A549 (cell line): ENCODE results near the gene SAMMSON. TPM values are rescaled to one million over a fixed set of nuclear protein-coding genes. Genes with fewer than 3 reads are reported as not detected.

Experiments
- ATAC-seq, 2 experiments: fragments of 200-7000 bp in 1 of 2; fragments of >200 bp in 1 of 2; cut with Nextera tagmentation in 1 of 2; cut with Tn5 transposase in 1 of 2; 3 replicates each; pipeline versions ENCODE4 v1.8.0 to v1.9.1; 2018 to 2020; ENCODE audit warnings: mild to moderate bottlenecking in 1 of 2, moderate library complexity in 1 of 2
- CTCF ChIA-PET: fragments of 300-600 bp; sonication (Branson Sonifier 250); formaldehyde crosslinking; extraction: SDS; loops from one replicate; lab custom pipeline; 2021; ENCODE audit warnings: antibody characterized with exemption, inconsistent platforms; lab: Yijun Ruan, JAX
- POLR2A ChIA-PET: fragments of 350-600 bp; formaldehyde crosslinking; extraction: SDS; loops from one replicate; lab custom pipeline; 2021; ENCODE audit warnings: antibody characterized with exemption, inconsistent platforms; lab: Yijun Ruan, JAX
- DNase-seq, 2 experiments: peaks; one replicate each; pipeline versions ENCODE4 v3.0.0 to v3.0.0-alpha.2; 2011 to 2016; ENCODE audit warnings: low read depth in 1 of 2, low spot score in 1 of 2
- FAIRE-seq: peaks from 2 replicates; lab custom pipeline; 2011; peaks lifted over from hg19 to GRCh38; lab: Jason Lieb, UNC
- H3K27ac ChIP-seq, 2 experiments: fragments of >200 bp; sonication (Bioruptor Twin); formaldehyde crosslinking; 3 replicates each; pipeline ENCODE4 v1.5.1; 2016 to 2017
- H3K4me1 ChIP-seq: fragments of >200 bp; sonication (Bioruptor Twin); formaldehyde crosslinking; 3 replicates; pipeline ENCODE4 v1.6.1; 2016
- H3K4me2 ChIP-seq: fragments of >200 bp; sonication (Bioruptor Twin); formaldehyde crosslinking; 3 replicates; pipeline ENCODE4 v1.6.1; 2016
- H3K4me3 ChIP-seq: fragments of >200 bp; sonication (Bioruptor Twin); formaldehyde crosslinking; 3 replicates; pipeline ENCODE4 v1.5.1; 2016
- H3K9me3 ChIP-seq: fragments of >200 bp; sonication (Bioruptor Twin); formaldehyde crosslinking; 3 replicates; pipeline ENCODE4 v1.6.1; 2016
- BHLHE40 ChIP-seq: IDR thresholded peaks from 2 replicates; pipeline ENCODE4 v1.6.1; 2012; ENCODE audit warnings: low read depth, low read length, inconsistent platforms
- CBX2 ChIP-seq: fragments of 200-600 bp; sonication (generic); IDR thresholded peaks from 2 replicates; pipeline ENCODE4 v1.6.1; 2016; ENCODE audit warnings: low read depth, mild to moderate bottlenecking, borderline replicate concordance
- CBX8 ChIP-seq: fragments of 200-600 bp; sonication (generic); IDR thresholded peaks from 2 replicates; pipeline ENCODE4 v1.6.1; 2016
- CHD2 ChIP-seq: fragments of 150-350 bp; IDR thresholded peaks from 2 replicates; pipeline ENCODE4 v1.6.1; 2014; ENCODE audit warnings: low read length; ENCODE audit not compliant: partially characterized antibody
- EHMT2 ChIP-seq: fragments of 200-600 bp; sonication (generic); IDR thresholded peaks from 2 replicates; pipeline ENCODE4 v1.6.1; 2016; ENCODE audit warnings: antibody characterized with exemption, low read depth, mild to moderate bottlenecking, moderate library complexity
- FOSL2 ChIP-seq, 2 experiments: fragments of 450-650 bp in 1 of 2; fragments of >200 bp in 1 of 2; sonication (Bioruptor Twin) in 1 of 2; formaldehyde crosslinking; IDR thresholded peaks; 2 replicates each; pipeline versions ENCODE4 v1.5.0 to v1.6.1; 2016 to 2020; ENCODE audit warnings: mild to moderate bottlenecking in 1 of 2, moderate library complexity in 1 of 2
- GATA3 ChIP-seq: IDR thresholded peaks from 2 replicates; pipeline ENCODE4 v1.6.1; 2012; ENCODE audit warnings: borderline replicate concordance
- HDAC2 ChIP-seq: fragments of 200-600 bp; sonication (generic); IDR thresholded peaks from 2 replicates; pipeline ENCODE4 v1.6.1; 2016
- HEYL ChIP-seq: fragments of 250-450 bp; sonication (Bioruptor Pico); IDR thresholded peaks from 2 replicates; pipeline ENCODE4 v1.8.0; 2021; ENCODE audit warnings: mild to moderate bottlenecking, moderate library complexity
- JUNB ChIP-seq: fragments of >200 bp; sonication (Bioruptor Twin); formaldehyde crosslinking; IDR thresholded peaks from 2 replicates; pipeline ENCODE4 v1.6.1; 2016
- KDM1A ChIP-seq: fragments of 200-600 bp; sonication (generic); IDR thresholded peaks from 2 replicates; pipeline ENCODE4 v1.6.1; 2016; ENCODE audit warnings: low read depth, mild to moderate bottlenecking
- MAZ ChIP-seq: fragments of 150-350 bp; IDR thresholded peaks from 2 replicates; pipeline ENCODE4 v1.6.1; 2014; ENCODE audit warnings: antibody characterized with exemption, low read depth, low read length, borderline replicate concordance
- MYC ChIP-seq: IDR thresholded peaks from 2 replicates; pipeline ENCODE4 v1.6.1; 2012; ENCODE audit warnings: mild to moderate bottlenecking, inconsistent platforms, low read length, improper control_type of control experiment, borderline replicate concordance
- NR3C1 ChIP-seq: fragments of >200 bp; sonication (Bioruptor Twin); formaldehyde crosslinking; IDR thresholded peaks from 3 replicates; pipeline ENCODE4 v1.6.1; 2017
- POLR2A ChIP-seq: IDR thresholded peaks from 2 replicates; pipeline ENCODE4 v1.6.1; 2012; ENCODE audit warnings: mild to moderate bottlenecking, low read length
- POLR2AphosphoS2 ChIP-seq: conservative IDR thresholded peaks from 2 replicates; pipeline ENCODE4 v1.6.1; 2012; ENCODE audit warnings: low read length, improper control_type of control experiment, inconsistent platforms
- RAD21 ChIP-seq, 2 experiments: fragments of >200 bp in 1 of 2; sonication (Bioruptor Twin) in 1 of 2; formaldehyde crosslinking in 1 of 2; IDR thresholded peaks in 1 of 2; conservative IDR thresholded peaks in 1 of 2; 2 replicates in 1 of 2; 3 replicates in 1 of 2; pipeline ENCODE4 v1.6.1; 2012 to 2018; ENCODE audit warnings: inconsistent platforms in 1 of 2
- RNF2 ChIP-seq: fragments of 200-600 bp; sonication (generic); IDR thresholded peaks from 2 replicates; pipeline ENCODE4 v1.6.1; 2016; ENCODE audit warnings: low read depth, mild to moderate bottlenecking, antibody characterized with exemption, moderate library complexity, borderline replicate concordance
- SMC3 ChIP-seq: fragments of >200 bp; sonication (Bioruptor Twin); formaldehyde crosslinking; IDR thresholded peaks from 3 replicates; pipeline ENCODE4 v1.6.1; 2018; ENCODE audit warnings: inconsistent platforms
- WGBS: methylation state at CpG from one replicate; pipeline ENCODE4 v1.1.6; 2017; ENCODE audit errors: missing lambda C conversion rate; 5-methylcytosine and 5-hydroxymethylcytosine counted together
- polyA plus RNA-seq, 4 experiments: library from polyadenylated mRNA; depleted of rRNA in 3 of 4; stranded (reverse); fragments of >200 nt; fragmentation: RNase III in 1 of 4; extraction: RNeasy Plus Mini Kit Qiagen cat#74134 plus additional on column Dnase treatment in 1 of 4; gene quantifications; 2 replicates in 3 of 4; 3 replicates in 1 of 4; pipeline ENCODE4 v1.2.3, GENCODE V29; 2011 to 2017
- TF ChIP-seq, protein P1 (sequence below): fragments of 150-350 bp; IDR thresholded peaks from 2 replicates; pipeline ENCODE4 v1.6.1; 2014; ENCODE audit warnings: low read depth, mild to moderate bottlenecking, low read length
- TF ChIP-seq, protein P2 (sequence below): fragments of >200 bp; sonication (Bioruptor Twin); formaldehyde crosslinking; IDR thresholded peaks from 3 replicates; pipeline ENCODE4 v1.5.1; 2016
- TF ChIP-seq, protein P3 (sequence below): fragments of >200 bp; sonication (Bioruptor Twin); formaldehyde crosslinking; IDR thresholded peaks from 3 replicates; pipeline ENCODE4 v1.6.1; 2016
- TF ChIP-seq, protein P4 (sequence below): fragments of 250-450 bp; sonication (Bioruptor Pico); IDR thresholded peaks from 2 replicates; pipeline ENCODE4 v1.5.0; 2020; ENCODE audit warnings: low read depth, mild to moderate bottlenecking, moderate library complexity

Gene SAMMSON
- polyA plus RNA-seq, 2 of the 4 experiments (the other 2 are of a cell fraction): not detected

DNA sequence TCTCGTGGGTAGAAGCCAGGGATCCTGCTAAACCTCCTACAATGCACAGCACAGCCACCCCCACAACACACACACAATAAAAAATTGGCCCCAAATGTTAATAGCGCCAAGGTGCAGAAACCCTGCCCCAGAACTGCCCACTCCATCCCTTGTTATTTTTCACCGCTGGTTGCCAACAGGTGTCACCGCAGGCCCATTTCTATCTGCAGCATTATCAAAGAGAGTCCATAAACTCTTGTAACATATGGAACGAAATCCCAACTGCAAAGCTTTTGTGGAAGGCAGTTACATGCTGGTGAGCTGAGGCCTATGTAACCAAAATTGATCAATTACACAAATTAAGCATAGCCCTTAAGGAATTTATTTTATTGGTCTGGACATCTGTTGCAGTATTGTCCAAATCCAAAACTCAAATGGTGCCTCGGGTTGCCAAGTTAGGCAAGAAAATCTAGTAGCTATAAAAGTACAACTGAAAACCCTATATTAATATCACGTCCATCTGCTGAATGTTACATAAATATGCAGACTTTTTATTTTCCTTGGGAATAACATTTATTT lies 66.2 kb downstream of the SAMMSON start:
- TF ChIP-seq, protein P1, sequence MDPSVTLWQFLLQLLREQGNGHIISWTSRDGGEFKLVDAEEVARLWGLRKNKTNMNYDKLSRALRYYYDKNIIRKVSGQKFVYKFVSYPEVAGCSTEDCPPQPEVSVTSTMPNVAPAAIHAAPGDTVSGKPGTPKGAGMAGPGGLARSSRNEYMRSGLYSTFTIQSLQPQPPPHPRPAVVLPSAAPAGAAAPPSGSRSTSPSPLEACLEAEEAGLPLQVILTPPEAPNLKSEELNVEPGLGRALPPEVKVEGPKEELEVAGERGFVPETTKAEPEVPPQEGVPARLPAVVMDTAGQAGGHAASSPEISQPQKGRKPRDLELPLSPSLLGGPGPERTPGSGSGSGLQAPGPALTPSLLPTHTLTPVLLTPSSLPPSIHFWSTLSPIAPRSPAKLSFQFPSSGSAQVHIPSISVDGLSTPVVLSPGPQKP: no peak
- TF ChIP-seq FOSL2 (IDR thresholded peaks at IDR 0.05) (no peak), FOSL2 (CRISPR knock-in tag; IDR thresholded peaks at IDR 0.05) (no peak), GATA3 (no peak), RAD21 (conservative IDR thresholded peaks at IDR 0.05 in 1 of 2, IDR thresholded peaks at IDR 0.05 in 1 of 2) (peak; percentile 64 to 74), POLR2A (no peak), POLR2AphosphoS2 (no peak), SMC3 (peak; percentile 48), CBX8 (peak; percentile 76; the same call in 1 of the 2 replicates)
- TF ChIP-seq, protein P2, sequence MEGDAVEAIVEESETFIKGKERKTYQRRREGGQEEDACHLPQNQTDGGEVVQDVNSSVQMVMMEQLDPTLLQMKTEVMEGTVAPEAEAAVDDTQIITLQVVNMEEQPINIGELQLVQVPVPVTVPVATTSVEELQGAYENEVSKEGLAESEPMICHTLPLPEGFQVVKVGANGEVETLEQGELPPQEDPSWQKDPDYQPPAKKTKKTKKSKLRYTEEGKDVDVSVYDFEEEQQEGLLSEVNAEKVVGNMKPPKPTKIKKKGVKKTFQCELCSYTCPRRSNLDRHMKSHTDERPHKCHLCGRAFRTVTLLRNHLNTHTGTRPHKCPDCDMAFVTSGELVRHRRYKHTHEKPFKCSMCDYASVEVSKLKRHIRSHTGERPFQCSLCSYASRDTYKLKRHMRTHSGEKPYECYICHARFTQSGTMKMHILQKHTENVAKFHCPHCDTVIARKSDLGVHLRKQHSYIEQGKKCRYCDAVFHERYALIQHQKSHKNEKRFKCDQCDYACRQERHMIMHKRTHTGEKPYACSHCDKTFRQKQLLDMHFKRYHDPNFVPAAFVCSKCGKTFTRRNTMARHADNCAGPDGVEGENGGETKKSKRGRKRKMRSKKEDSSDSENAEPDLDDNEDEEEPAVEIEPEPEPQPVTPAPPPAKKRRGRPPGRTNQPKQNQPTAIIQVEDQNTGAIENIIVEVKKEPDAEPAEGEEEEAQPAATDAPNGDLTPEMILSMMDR: peak; percentile 45
- POLR2A ChIA-PET: no interaction called here
- no peak overlapping the region for H3K4me3 ChIP-seq
- H3K4me2 ChIP-seq: no peak overlapping the region
- no peak for FAIRE-seq
- CTCF ChIA-PET: interaction anchor here (0.6 to 0.8 kb wide), 4 partner anchors 11 to 466 kb away, joined by 3 read pairs; no protein-coding TSS in a partner anchor
- H3K9me3 ChIP-seq: no peaks in the 10 kb centered on the region
- no peak overlapping the region for H3K27ac ChIP-seq
- ATAC-seq: peak in 1 of 2 experiments; percentile 78; a peak in 3 of 6 replicates
- WGBS: 32% methylated on average over 7 of the region's 7 CpGs
- H3K4me1 ChIP-seq: no peaks in the 10 kb centered on the region
- DNase-seq: peak; percentile 5 to 18

DNA sequence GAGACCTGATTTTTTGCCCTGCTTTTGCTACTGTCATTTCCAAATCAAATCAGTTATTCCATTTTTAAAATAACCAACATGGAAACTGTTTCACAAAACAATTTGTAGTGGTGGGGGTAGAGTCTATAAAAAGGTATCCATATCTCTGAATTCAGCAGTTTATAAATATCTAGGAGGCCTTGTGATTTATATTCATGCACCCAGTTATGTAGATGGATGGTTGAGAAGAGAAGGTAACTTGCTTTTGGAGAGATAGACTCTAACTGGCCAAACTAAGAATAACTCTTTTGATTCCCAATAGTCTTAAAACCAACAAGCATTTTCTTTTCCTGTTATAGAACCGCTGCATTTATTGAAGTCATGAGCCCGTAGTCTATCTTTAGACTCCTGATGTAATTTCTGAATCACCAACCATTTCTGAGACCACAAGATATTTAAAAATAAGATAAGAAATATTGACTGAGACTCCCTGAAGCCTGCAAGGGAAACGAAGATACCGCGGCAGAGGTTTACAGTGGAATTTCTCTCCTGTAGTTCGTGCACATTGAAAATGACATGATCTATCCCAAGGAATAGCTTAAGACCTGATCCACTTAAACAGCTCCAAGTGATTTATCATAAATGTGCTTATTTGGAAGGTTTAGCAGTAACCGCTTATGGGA lies 68.5 kb downstream of the SAMMSON start:
- Histone ChIP-seq H3K4me1 (no peaks in the 10 kb centered on the region), H3K4me3 (no peak overlapping the region), H3K4me2 (no peak overlapping the region), H3K9me3 (no peaks in the 10 kb centered on the region), H3K27ac (no peak overlapping the region)
- DNase-seq (no peak), ATAC-seq (no peak), FAIRE-seq (no peak)
- TF ChIP-seq JUNB (no peak), HDAC2 (no peak), NR3C1 (no peak), RNF2 (no peak), BHLHE40 (no peak), RAD21 (conservative IDR thresholded peaks at IDR 0.05 in 1 of 2, IDR thresholded peaks at IDR 0.05 in 1 of 2) (no peak), CBX2 (no peak)
- POLR2A ChIA-PET: no interaction called here
- CTCF ChIA-PET: no interaction called here
- WGBS: 70% methylated on average over 7 of the region's 7 CpGs

DNA sequence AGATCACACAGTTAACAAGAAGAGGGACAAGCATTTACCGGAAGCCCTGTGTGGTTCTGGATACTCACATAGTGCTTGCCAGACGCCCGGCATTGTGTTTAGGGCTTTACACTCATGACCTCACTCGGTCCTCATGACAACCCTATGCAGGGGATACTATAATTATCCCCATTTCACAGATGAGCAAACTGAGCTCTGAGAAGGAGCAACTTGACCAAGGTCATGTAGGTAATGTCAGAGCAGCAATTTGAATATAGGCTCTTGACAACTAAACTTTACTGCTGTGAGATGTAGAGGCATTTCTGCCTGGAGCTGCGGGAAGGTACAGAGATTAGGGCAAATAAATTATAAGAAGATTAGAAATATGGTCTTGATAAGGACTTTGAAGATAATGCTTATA lies 70.0 kb downstream of the SAMMSON start:
- no peak for TF ChIP-seq KDM1A
- no peak for TF ChIP-seq HDAC2
- TF ChIP-seq CHD2: no peak
- Histone ChIP-seq H3K4me3 (no peak overlapping the region), H3K4me2 (no peak overlapping the region), H3K27ac (no peak overlapping the region), H3K4me1 (no peaks in the 10 kb centered on the region), H3K9me3 (no peaks in the 10 kb centered on the region)
- CTCF ChIA-PET: interaction anchor here (0.7 to 1.2 kb wide), 4 partner anchors 14 to 1583 kb away, joined by 3 to 7 read pairs (median 3); no protein-coding TSS in a partner anchor
- DNase-seq (no peak), FAIRE-seq (no peak), ATAC-seq (peak in 1 of 2 experiments; percentile 42; a peak in 1 of 6 replicates)
- POLR2A ChIA-PET: no interaction called here
- 59% methylated on average over 5 of the region's 5 CpGs for WGBS

DNA sequence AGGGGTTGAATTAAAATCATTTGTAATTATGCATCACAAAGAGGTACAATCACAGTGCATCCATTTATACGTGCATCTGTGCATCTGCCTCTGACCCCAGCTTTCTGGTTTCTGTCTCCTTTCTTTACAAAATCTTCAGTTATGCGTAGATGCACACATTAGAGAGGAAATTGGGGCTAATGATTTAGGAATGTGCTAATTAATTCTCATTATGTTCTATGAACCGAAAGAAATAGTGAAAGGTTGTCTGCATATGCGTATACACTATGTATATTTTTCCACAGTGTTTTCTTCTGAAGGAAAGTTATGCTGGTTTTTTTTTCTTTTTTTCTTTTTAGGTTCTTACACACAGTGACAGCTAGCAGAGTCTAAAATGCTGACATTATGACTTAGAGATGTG lies 71.6 kb downstream of the SAMMSON start:
- H3K9me3 ChIP-seq: no peaks in the 10 kb centered on the region
- ChIA-PET CTCF (interaction anchor here (2.7 kb wide), 1 partner anchor 9 kb away, joined by 13 read pairs; no protein-coding TSS in a partner anchor), POLR2A (interaction anchor here (1.0 kb wide), 1 partner anchor 1582 kb away, joined by 3 read pairs; no protein-coding TSS in a partner anchor)
- no peak overlapping the region for H3K27ac ChIP-seq
- no peak overlapping the region for H3K4me3 ChIP-seq
- no peak for DNase-seq
- no peak overlapping the region for H3K4me2 ChIP-seq
- no peaks in the 10 kb centered on the region for H3K4me1 ChIP-seq
- ATAC-seq: no peak
- WGBS: 66% methylated on average over 4 of the region's 4 CpGs
- no peak for FAIRE-seq
- TF ChIP-seq CHD2: no peak
- TF ChIP-seq, protein P3, sequence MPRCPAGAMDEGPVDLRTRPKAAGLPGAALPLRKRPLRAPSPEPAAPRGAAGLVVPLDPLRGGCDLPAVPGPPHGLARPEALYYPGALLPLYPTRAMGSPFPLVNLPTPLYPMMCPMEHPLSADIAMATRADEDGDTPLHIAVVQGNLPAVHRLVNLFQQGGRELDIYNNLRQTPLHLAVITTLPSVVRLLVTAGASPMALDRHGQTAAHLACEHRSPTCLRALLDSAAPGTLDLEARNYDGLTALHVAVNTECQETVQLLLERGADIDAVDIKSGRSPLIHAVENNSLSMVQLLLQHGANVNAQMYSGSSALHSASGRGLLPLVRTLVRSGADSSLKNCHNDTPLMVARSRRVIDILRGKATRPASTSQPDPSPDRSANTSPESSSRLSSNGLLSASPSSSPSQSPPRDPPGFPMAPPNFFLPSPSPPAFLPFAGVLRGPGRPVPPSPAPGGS: no peak
- TF ChIP-seq, protein P4, sequence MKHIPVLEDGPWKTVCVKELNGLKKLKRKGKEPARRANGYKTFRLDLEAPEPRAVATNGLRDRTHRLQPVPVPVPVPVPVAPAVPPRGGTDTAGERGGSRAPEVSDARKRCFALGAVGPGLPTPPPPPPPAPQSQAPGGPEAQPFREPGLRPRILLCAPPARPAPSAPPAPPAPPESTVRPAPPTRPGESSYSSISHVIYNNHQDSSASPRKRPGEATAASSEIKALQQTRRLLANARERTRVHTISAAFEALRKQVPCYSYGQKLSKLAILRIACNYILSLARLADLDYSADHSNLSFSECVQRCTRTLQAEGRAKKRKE (CRISPR knock-in tag): no peak
- no peak for TF ChIP-seq MAZ
- TF ChIP-seq RNF2: no peak
- TF ChIP-seq HEYL (CRISPR knock-in tag): no peak
- no peak for TF ChIP-seq JUNB
- TF ChIP-seq, protein P1: no peak
- no peak for TF ChIP-seq RAD21 (conservative IDR thresholded peaks at IDR 0.05 in 1 of 2, IDR thresholded peaks at IDR 0.05 in 1 of 2)
- no peak for TF ChIP-seq EHMT2
- no peak for TF ChIP-seq MYC
